A549 (cell line): ENCODE measurements around the gene GYG2.

ENCODE experiments used
- POLR2A ChIP-seq: IDR thresholded peaks from 2 replicates; pipeline ENCODE4 v1.6.1; 2012; ENCODE audit warnings: mild to moderate bottlenecking, low read length
- POLR2AphosphoS2 ChIP-seq: conservative IDR thresholded peaks from 2 replicates; pipeline ENCODE4 v1.6.1; 2012; ENCODE audit warnings: low read length, improper control_type of control experiment, inconsistent platforms
- TF ChIP-seq, protein P1 (sequence below): fragments of >200 bp; sonication (Bioruptor Twin); formaldehyde crosslinking; IDR thresholded peaks from 3 replicates; pipeline ENCODE4 v1.5.1; 2016

- TF ChIP-seq, protein P1, sequence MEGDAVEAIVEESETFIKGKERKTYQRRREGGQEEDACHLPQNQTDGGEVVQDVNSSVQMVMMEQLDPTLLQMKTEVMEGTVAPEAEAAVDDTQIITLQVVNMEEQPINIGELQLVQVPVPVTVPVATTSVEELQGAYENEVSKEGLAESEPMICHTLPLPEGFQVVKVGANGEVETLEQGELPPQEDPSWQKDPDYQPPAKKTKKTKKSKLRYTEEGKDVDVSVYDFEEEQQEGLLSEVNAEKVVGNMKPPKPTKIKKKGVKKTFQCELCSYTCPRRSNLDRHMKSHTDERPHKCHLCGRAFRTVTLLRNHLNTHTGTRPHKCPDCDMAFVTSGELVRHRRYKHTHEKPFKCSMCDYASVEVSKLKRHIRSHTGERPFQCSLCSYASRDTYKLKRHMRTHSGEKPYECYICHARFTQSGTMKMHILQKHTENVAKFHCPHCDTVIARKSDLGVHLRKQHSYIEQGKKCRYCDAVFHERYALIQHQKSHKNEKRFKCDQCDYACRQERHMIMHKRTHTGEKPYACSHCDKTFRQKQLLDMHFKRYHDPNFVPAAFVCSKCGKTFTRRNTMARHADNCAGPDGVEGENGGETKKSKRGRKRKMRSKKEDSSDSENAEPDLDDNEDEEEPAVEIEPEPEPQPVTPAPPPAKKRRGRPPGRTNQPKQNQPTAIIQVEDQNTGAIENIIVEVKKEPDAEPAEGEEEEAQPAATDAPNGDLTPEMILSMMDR, result no peak
- TF ChIP-seq POLR2A, result no peak
- no peak for TF ChIP-seq POLR2AphosphoS2
These were observed 78.6 kb downstream of the GYG2 start for GRCh38 chrX:2907295-2907694.
